ENCODE data around the gene NR3C1. TPM values are rescaled to one million over a fixed set of nuclear protein-coding genes. Genes with fewer than 3 reads are reported as not detected.

Gene NR3C1
- total and polyA plus RNA-seq, 8 donors, result 59.2 to 98.0 (median 66.6) TPM

GRCh38 chr5:143237664-143238063 is 165.8 kb downstream of the NR3C1 start:
- DNase-seq (no peak), ATAC-seq (no peak)
- Histone ChIP-seq H3K9me3 (no peaks in the 10 kb centered on the region), H3K4me3 (no peak overlapping the region), H3K36me3 (no peaks in the 10 kb centered on the region), H3K27ac (no peak overlapping the region), H3K27me3 (no peaks in the 10 kb centered on the region), H3K4me1 (no peaks in the 10 kb centered on the region)
- intact Hi-C loops (cut with DNase I), result no loop called here
- TF ChIP-seq CTCF (IDR thresholded peaks at IDR 0.05), result no peak

GRCh38 chr5:143236682-143237081 is 166.8 kb downstream of the NR3C1 start:
- no peak for DNase-seq
- H3K27ac ChIP-seq, result no peak overlapping the region
- no peak overlapping the region for H3K4me3 ChIP-seq
- no peak for TF ChIP-seq CTCF (IDR thresholded peaks at IDR 0.05)
- H3K36me3 ChIP-seq, result no peaks in the 10 kb centered on the region
- no peak for ATAC-seq
- H3K4me1 ChIP-seq, result no peaks in the 10 kb centered on the region
- H3K9me3 ChIP-seq, result no peaks in the 10 kb centered on the region
- H3K27me3 ChIP-seq, result no peaks in the 10 kb centered on the region
- intact Hi-C loops (cut with DNase I), result no loop called here

- TF ChIP-seq CTCF (IDR thresholded peaks at IDR 0.05), result no peak
- peak; percentile 24 for ATAC-seq
- Histone ChIP-seq H3K27ac (no peak overlapping the region), H3K27me3 (no peaks in the 10 kb centered on the region), H3K4me1 (peaks cover 0 to 4% of the 10 kb centered on the region in 2 donors), H3K4me3 (no peak overlapping the region), H3K36me3 (no peaks in the 10 kb centered on the region), H3K9me3 (no peaks in the 10 kb centered on the region)
- DNase-seq, result no peak
- intact Hi-C loops (cut with DNase I), result no loop called here
Measured at GRCh38 chr5:143235423-143235822, 168.1 kb downstream of the NR3C1 start.

- H3K27ac ChIP-seq, result no peak overlapping the region
- no peak for DNase-seq
- no peaks in the 10 kb centered on the region for H3K27me3 ChIP-seq
- no peak for TF ChIP-seq CTCF (IDR thresholded peaks at IDR 0.05)
- no peaks in the 10 kb centered on the region for H3K9me3 ChIP-seq
- H3K4me3 ChIP-seq, result no peak overlapping the region
- intact Hi-C loops (cut with DNase I), result no loop called here
- ATAC-seq, result no peak
- peaks cover 0 to 7% of the 10 kb centered on the region in 2 donors for H3K4me1 ChIP-seq
- no peaks in the 10 kb centered on the region for H3K36me3 ChIP-seq
Measured at GRCh38 chr5:143234162-143234842, 169.2 kb downstream of the NR3C1 start.

GRCh38 chr5:143233031-143233430 is 170.5 kb downstream of the NR3C1 start:
- H3K27me3 ChIP-seq, result no peaks in the 10 kb centered on the region
- DNase-seq, result peak in 2 of 4 donors; percentile 73 to 80
- H3K9me3 ChIP-seq, result no peaks in the 10 kb centered on the region
- no peak overlapping the region for H3K4me3 ChIP-seq
- intact Hi-C loops (cut with DNase I), result no loop called here
- no peak overlapping the region for H3K27ac ChIP-seq
- no peaks in the 10 kb centered on the region for H3K36me3 ChIP-seq
- peak; percentile 38 for ATAC-seq
- peaks cover 0 to 7% of the 10 kb centered on the region in 2 donors for H3K4me1 ChIP-seq
- no peak for TF ChIP-seq CTCF (IDR thresholded peaks at IDR 0.05)

Data from left lung (tissue), 10 donors.